ENCODE data around the gene ITPK1.
A peak's percentile ranks its signal among the peaks of the same experiment; 100 is the strongest.

The ITPK1 gene

GRCh38 chr14:92969430-92969829 is 146.3 kb downstream of the ITPK1 start:
- H3K4me1 ChIP-seq (ENCODE audit: control insufficient read depth in 2 of 2, insufficient read depth in 2 of 2, low read length in 2 of 2), result peaks cover 5 to 6% of the 10 kb centered on the region in 2 donors
- H3K4me3 ChIP-seq (ENCODE audit: low read length in 2 of 2), result no peak overlapping the region
- no peaks in the 10 kb centered on the region for H3K27me3 ChIP-seq (ENCODE audit: control insufficient read depth in 2 of 2, insufficient read depth in 2 of 2, low read length in 2 of 2)
- no peak overlapping the region for H3K27ac ChIP-seq (ENCODE audit: low read depth in 2 of 2, low read length in 2 of 2)
- H3K36me3 ChIP-seq (ENCODE audit: control insufficient read depth in 2 of 2, insufficient read depth in 2 of 2, low read length in 2 of 2), result no peaks in the 10 kb centered on the region
- no peaks in the 10 kb centered on the region for H3K9me3 ChIP-seq (ENCODE audit: control insufficient read depth in 2 of 2, low read length in 2 of 2)
- H3K9ac ChIP-seq (ENCODE audit: low read depth in 1 of 2, low read length in 2 of 2), result no peak overlapping the region

DNA sequence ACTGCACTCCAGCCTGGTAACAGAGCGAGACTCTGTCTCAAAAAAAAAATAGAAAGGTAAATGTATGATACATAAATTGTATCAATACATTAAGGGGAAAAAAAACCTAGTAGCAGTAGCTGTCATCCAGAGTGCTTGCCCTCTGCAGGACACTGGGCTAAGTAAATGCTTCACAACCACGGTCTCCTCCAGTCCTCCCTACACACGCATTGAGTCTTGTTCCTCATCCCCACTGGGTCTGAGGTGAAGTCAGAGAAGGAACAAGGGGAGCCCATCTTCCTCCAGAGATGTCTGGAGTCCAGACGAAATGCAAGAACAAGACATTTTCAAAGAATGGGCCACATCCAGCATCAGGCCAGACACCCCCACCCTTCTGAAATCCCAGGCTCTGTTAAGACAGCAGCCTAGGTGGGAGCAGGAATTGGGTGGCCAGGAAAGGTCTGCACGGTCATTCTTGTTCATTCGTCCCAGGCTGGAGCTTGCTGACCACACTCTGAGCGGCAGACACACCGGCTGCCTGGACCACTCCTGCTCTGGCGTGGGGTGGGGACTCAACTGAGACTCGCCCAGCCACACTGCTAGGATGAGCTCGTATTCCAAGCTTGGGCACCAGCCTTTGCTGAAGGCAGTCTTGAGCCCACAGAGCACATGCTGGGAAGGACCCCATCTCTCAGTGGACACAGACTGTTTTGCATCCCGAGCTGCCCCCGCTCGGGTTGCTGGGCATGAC is 147.3 kb downstream of the ITPK1 start:
- no peak overlapping the region for H3K9ac ChIP-seq (ENCODE audit: low read depth in 1 of 2, low read length in 2 of 2)
- H3K4me1 ChIP-seq (ENCODE audit: control insufficient read depth in 2 of 2, insufficient read depth in 2 of 2, low read length in 2 of 2), result peaks cover 14 to 15% of the 10 kb centered on the region in 2 donors
- H3K27ac ChIP-seq (ENCODE audit: low read depth in 2 of 2, low read length in 2 of 2), result no peak overlapping the region
- H3K4me3 ChIP-seq (ENCODE audit: low read length in 2 of 2), result no peak overlapping the region
- H3K9me3 ChIP-seq (ENCODE audit: control insufficient read depth in 2 of 2, low read length in 2 of 2), result no peaks in the 10 kb centered on the region
- no peaks in the 10 kb centered on the region for H3K27me3 ChIP-seq (ENCODE audit: control insufficient read depth in 2 of 2, insufficient read depth in 2 of 2, low read length in 2 of 2)
- H3K36me3 ChIP-seq (ENCODE audit: control insufficient read depth in 2 of 2, insufficient read depth in 2 of 2, low read length in 2 of 2), result no peaks in the 10 kb centered on the region

- Histone ChIP-seq H3K27me3 (ENCODE audit: control insufficient read depth in 2 of 2, insufficient read depth in 2 of 2, low read length in 2 of 2) (no peaks in the 10 kb centered on the region), H3K4me3 (ENCODE audit: low read length in 2 of 2) (no peak overlapping the region), H3K9me3 (ENCODE audit: control insufficient read depth in 2 of 2, low read length in 2 of 2) (no peaks in the 10 kb centered on the region), H3K4me1 (ENCODE audit: control insufficient read depth in 2 of 2, insufficient read depth in 2 of 2, low read length in 2 of 2) (peaks cover 16 to 17% of the 10 kb centered on the region in 2 donors), H3K9ac (ENCODE audit: low read depth in 1 of 2, low read length in 2 of 2) (no peak overlapping the region), H3K36me3 (ENCODE audit: control insufficient read depth in 2 of 2, insufficient read depth in 2 of 2, low read length in 2 of 2) (peaks cover 0 to 2% of the 10 kb centered on the region in 2 donors), H3K27ac (ENCODE audit: low read depth in 2 of 2, low read length in 2 of 2) (no peak overlapping the region)
These were observed 148.3 kb downstream of the ITPK1 start for GRCh38 chr14:92967346-92967926.

GRCh38 chr14:92965281-92965680 is 150.4 kb downstream of the ITPK1 start:
- Histone ChIP-seq H3K27me3 (ENCODE audit: control insufficient read depth in 2 of 2, insufficient read depth in 2 of 2, low read length in 2 of 2) (no peaks in the 10 kb centered on the region), H3K36me3 (ENCODE audit: control insufficient read depth in 2 of 2, insufficient read depth in 2 of 2, low read length in 2 of 2) (peaks cover 8 to 10% of the 10 kb centered on the region in 2 donors), H3K4me3 (ENCODE audit: low read length in 2 of 2) (no peak overlapping the region), H3K9me3 (ENCODE audit: control insufficient read depth in 2 of 2, low read length in 2 of 2) (no peaks in the 10 kb centered on the region), H3K9ac (ENCODE audit: low read depth in 1 of 2, low read length in 2 of 2) (no peak overlapping the region), H3K4me1 (ENCODE audit: control insufficient read depth in 2 of 2, insufficient read depth in 2 of 2, low read length in 2 of 2) (peaks cover 16 to 17% of the 10 kb centered on the region in 2 donors), H3K27ac (ENCODE audit: low read depth in 2 of 2, low read length in 2 of 2) (no peak overlapping the region)

DNA sequence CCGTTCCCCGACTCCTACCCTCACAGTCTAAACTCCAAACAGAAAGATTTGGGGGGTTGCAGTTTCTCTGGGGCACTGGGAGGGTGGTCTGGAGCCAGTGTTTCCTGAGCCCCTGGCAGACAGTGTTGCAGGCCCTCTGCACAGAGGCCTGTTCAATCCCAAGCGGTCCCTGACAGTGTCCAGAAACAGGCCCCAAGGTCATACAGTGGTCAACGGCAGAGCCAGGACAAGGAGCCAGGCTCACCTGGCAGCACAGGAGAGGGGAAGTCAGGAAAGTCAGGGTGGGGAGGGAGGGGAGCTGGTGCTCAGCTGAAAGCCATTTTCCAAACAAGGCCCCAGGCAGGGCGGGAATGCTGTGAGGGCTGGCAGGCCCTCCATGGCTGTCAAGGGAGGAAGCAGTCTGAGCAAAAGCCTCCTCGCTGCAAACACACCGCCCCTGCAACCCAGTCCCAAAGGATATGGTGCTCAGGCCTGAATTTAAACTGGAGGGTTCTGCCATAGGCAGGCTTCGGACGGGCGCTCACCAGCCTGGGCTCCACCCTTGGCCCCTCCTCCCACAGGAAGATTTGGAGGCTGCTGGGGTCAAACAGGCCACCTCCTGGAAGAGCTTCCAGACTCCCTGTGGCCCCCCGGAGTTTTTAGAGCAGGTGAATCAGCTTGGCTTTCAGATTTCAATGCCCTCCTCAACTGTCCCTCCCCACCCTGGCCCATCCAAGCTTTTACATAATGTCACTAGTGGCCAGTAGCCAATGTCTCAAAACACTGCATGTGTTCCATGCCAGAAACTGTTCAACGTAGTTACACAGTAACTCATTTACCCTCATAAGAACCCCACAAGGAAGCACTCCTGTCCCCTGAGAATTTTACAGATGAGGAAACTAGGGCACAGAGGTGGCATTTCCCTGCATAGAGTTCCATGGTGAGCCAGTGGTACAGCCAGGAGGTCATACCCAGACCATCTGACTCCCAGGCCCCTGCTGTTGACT is 151.3 kb downstream of the ITPK1 start:
- Histone ChIP-seq H3K9me3 (ENCODE audit: control insufficient read depth in 2 of 2, low read length in 2 of 2) (no peaks in the 10 kb centered on the region), H3K4me3 (ENCODE audit: low read length in 2 of 2) (no peak overlapping the region), H3K36me3 (ENCODE audit: control insufficient read depth in 2 of 2, insufficient read depth in 2 of 2, low read length in 2 of 2) (peaks cover 10 to 12% of the 10 kb centered on the region in 2 donors), H3K27ac (ENCODE audit: low read depth in 2 of 2, low read length in 2 of 2) (peak overlapping the region in 1 of 2 donors; percentile 3), H3K9ac (ENCODE audit: low read depth in 1 of 2, low read length in 2 of 2) (no peak overlapping the region), H3K4me1 (ENCODE audit: control insufficient read depth in 2 of 2, insufficient read depth in 2 of 2, low read length in 2 of 2) (peaks cover 16 to 17% of the 10 kb centered on the region in 2 donors), H3K27me3 (ENCODE audit: control insufficient read depth in 2 of 2, insufficient read depth in 2 of 2, low read length in 2 of 2) (no peaks in the 10 kb centered on the region)

- Histone ChIP-seq H3K9ac (ENCODE audit: low read depth in 1 of 2, low read length in 2 of 2) (no peak overlapping the region), H3K27ac (ENCODE audit: low read depth in 2 of 2, low read length in 2 of 2) (no peak overlapping the region), H3K4me1 (ENCODE audit: control insufficient read depth in 2 of 2, insufficient read depth in 2 of 2, low read length in 2 of 2) (peaks cover 16 to 17% of the 10 kb centered on the region in 2 donors), H3K9me3 (ENCODE audit: control insufficient read depth in 2 of 2, low read length in 2 of 2) (no peaks in the 10 kb centered on the region), H3K4me3 (ENCODE audit: low read length in 2 of 2) (no peak overlapping the region), H3K27me3 (ENCODE audit: control insufficient read depth in 2 of 2, insufficient read depth in 2 of 2, low read length in 2 of 2) (no peaks in the 10 kb centered on the region), H3K36me3 (ENCODE audit: control insufficient read depth in 2 of 2, insufficient read depth in 2 of 2, low read length in 2 of 2) (peaks cover 14 to 15% of the 10 kb centered on the region in 2 donors)
These were observed 152.2 kb downstream of the ITPK1 start for GRCh38 chr14:92963301-92964123.

GRCh38 chr14:92962831-92963095 is 153.0 kb downstream of the ITPK1 start:
- Histone ChIP-seq H3K27ac (ENCODE audit: low read depth in 2 of 2, low read length in 2 of 2) (no peak overlapping the region), H3K36me3 (ENCODE audit: control insufficient read depth in 2 of 2, insufficient read depth in 2 of 2, low read length in 2 of 2) (peaks cover 21 to 22% of the 10 kb centered on the region in 2 donors), H3K4me3 (ENCODE audit: low read length in 2 of 2) (no peak overlapping the region), H3K9ac (ENCODE audit: low read depth in 1 of 2, low read length in 2 of 2) (no peak overlapping the region), H3K4me1 (ENCODE audit: control insufficient read depth in 2 of 2, insufficient read depth in 2 of 2, low read length in 2 of 2) (peaks cover 16 to 17% of the 10 kb centered on the region in 2 donors), H3K9me3 (ENCODE audit: control insufficient read depth in 2 of 2, low read length in 2 of 2) (no peaks in the 10 kb centered on the region), H3K27me3 (ENCODE audit: control insufficient read depth in 2 of 2, insufficient read depth in 2 of 2, low read length in 2 of 2) (no peaks in the 10 kb centered on the region)

DNA sequence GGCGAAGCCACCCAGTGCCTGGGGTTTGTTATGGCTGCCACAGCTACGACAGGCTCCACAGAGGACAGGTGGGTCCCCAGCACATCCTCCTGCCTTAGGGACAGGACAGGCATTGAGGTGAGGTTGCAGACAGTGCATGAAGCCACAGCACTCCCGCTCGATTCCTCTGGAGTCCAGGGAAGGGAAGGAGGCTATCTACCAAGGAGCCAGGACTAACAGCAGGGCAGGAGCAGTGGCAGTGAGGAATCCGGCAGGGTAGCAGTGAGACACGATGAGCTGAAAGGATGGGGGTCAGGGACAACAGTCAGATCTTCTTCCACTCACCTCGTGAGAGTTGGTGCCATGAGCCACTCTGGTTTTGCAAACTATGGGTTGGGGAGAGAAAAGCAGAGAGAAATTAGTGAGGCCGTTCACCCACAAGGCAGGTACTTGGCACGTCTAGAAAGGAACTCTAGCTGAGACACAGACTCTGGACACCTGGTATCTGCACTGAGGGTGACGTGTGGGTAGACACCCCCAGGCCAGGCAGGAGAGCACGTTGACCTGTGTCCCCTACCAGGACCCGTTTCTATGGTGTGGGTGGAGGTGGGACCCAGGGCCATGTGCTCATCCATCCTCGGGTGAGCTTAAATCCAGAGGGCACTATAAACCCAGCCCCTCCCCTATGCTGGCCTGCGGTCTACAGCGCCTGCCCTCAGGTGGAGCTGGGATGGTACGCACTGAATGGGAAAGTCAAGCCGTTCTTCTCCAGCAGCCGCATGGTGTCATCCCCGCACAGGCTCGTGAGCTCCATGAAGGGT is 153.5 kb downstream of the ITPK1 start:
- Histone ChIP-seq H3K36me3 (ENCODE audit: control insufficient read depth in 2 of 2, insufficient read depth in 2 of 2, low read length in 2 of 2) (peaks cover 27% of the 10 kb centered on the region in 2 donors), H3K27me3 (ENCODE audit: control insufficient read depth in 2 of 2, insufficient read depth in 2 of 2, low read length in 2 of 2) (no peaks in the 10 kb centered on the region)

GRCh38 chr14:92961567-92961855 is 154.2 kb downstream of the ITPK1 start:
- Histone ChIP-seq H3K36me3 (ENCODE audit: control insufficient read depth in 2 of 2, insufficient read depth in 2 of 2, low read length in 2 of 2) (peaks cover 33% of the 10 kb centered on the region in 2 donors), H3K4me3 (ENCODE audit: low read length in 2 of 2) (no peak overlapping the region), H3K4me1 (ENCODE audit: control insufficient read depth in 2 of 2, insufficient read depth in 2 of 2, low read length in 2 of 2) (peaks cover 16 to 17% of the 10 kb centered on the region in 2 donors), H3K9me3 (ENCODE audit: control insufficient read depth in 2 of 2, low read length in 2 of 2) (no peaks in the 10 kb centered on the region), H3K9ac (ENCODE audit: low read depth in 1 of 2, low read length in 2 of 2) (no peak overlapping the region), H3K27me3 (ENCODE audit: control insufficient read depth in 2 of 2, insufficient read depth in 2 of 2, low read length in 2 of 2) (no peaks in the 10 kb centered on the region), H3K27ac (ENCODE audit: low read depth in 2 of 2, low read length in 2 of 2) (no peak overlapping the region)

More for the DNA sequence above, 153.5 kb downstream of the ITPK1 start:
- H3K4me1 ChIP-seq (ENCODE audit: control insufficient read depth in 2 of 2, insufficient read depth in 2 of 2, low read length in 2 of 2), result peaks cover 16 to 17% of the 10 kb centered on the region in 2 donors
- no peaks in the 10 kb centered on the region for H3K9me3 ChIP-seq (ENCODE audit: control insufficient read depth in 2 of 2, low read length in 2 of 2)
- H3K4me3 ChIP-seq (ENCODE audit: low read length in 2 of 2), result no peak overlapping the region
- H3K27ac ChIP-seq (ENCODE audit: low read depth in 2 of 2, low read length in 2 of 2), result no peak overlapping the region
- no peak overlapping the region for H3K9ac ChIP-seq (ENCODE audit: low read depth in 1 of 2, low read length in 2 of 2)

Measured in mucosa of rectum (tissue), 2 donors.